ENCODE measurements around the gene CLEC16A. TPM values are rescaled to one million over a fixed set of nuclear protein-coding genes. Genes with fewer than 3 reads are reported as not detected.
A peak's percentile ranks its signal among the peaks of the same experiment; 100 is the strongest.

Gene CLEC16A
- total and polyA plus RNA-seq, 9 of the 15 experiments (the other 6 are each of a cell fraction or from before 2014, with no cell fraction given) = 1.00 to 22.3 (median 10.0) TPM

DNA sequence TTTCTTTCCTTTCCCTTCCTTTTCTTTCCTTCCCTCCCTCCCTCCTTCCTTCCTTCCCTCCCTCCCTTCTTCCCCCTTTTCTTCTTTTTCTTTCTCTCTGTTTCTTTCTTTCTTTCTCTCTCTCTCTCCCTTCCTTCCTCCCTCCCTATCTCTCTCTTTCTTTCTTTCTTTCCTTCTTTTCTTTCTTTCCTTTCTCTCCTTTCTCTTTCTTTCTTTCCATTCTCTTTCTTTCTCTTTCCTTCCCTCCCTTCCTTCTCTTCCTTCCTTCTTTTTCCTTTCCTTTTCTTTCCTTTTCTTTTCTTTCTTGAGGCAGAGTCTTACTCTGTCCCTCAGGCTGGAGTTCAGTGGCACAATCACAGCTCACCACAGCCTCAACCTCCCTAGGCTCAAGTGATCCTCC, 33.1 kb upstream of the CLEC16A start:
- no peak for DNase-seq (ENCODE audit: extremely low read depth in 1 of 4, low spot score in 3 of 4)
- Histone ChIP-seq H3K4me3 (no peak overlapping the region), H3K4me1 (replicated peaks in 1 of 2; ENCODE audit: control insufficient read depth in 2 of 2, insufficient read depth in 2 of 2, low read length in 2 of 2) (peaks cover 0 to 17% of the 10 kb centered on the region in 2 experiments; a peak in 2 of 5 replicates), H3K27ac (ENCODE audit: extremely low read depth, low read depth, low read length) (no peak overlapping the region), H3K36me3 (ENCODE audit: control insufficient read depth, insufficient read depth, low read length) (no peaks in the 10 kb centered on the region), H3K79me2 (ENCODE audit: control insufficient read depth, insufficient read depth, low read length) (no peaks in the 10 kb centered on the region), H3K9me3 (replicated peaks; ENCODE audit: control insufficient read depth, insufficient read depth, low read depth, low read length) (no peaks in the 10 kb centered on the region), H3K27me3 (ENCODE audit: control insufficient read depth in 2 of 2, insufficient read depth in 2 of 2, low read length in 2 of 2) (peaks cover 42 to 70% of the 10 kb centered on the region in 2 experiments), H3K9me1 (ENCODE audit: control insufficient read depth, insufficient read depth, low read length) (no peaks in the 10 kb centered on the region), H4K20me1 (replicated peaks; ENCODE audit: control insufficient read depth, insufficient read depth, low read length) (no peaks in the 10 kb centered on the region), H2AFZ (ENCODE audit: low read depth, low read length) (no peak overlapping the region), H3K4me2 (ENCODE audit: insufficient read depth, low read length) (no peak overlapping the region), H3K9ac (ENCODE audit: insufficient read depth in 1 of 2, low read depth in 2 of 2, low read length in 2 of 2) (no peak overlapping the region)
- TF ChIP-seq, protein P1, sequence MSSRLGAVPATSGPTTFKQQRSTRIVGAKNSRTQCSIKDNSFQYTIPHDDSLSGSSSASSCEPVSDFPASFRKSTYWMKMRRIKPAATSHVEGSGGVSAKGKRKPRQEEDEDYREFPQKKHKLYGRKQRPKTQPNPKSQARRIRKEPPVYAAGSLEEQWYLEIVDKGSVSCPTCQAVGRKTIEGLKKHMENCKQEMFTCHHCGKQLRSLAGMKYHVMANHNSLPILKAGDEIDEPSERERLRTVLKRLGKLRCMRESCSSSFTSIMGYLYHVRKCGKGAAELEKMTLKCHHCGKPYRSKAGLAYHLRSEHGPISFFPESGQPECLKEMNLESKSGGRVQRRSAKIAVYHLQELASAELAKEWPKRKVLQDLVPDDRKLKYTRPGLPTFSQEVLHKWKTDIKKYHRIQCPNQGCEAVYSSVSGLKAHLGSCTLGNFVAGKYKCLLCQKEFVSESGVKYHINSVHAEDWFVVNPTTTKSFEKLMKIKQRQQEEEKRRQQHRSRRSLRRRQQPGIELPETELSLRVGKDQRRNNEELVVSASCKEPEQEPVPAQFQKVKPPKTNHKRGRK (tag; IDR thresholded peaks at IDR 0.05) = peak; percentile 86
- TF ChIP-seq NR2F6 (CRISPR knock-in tag; IDR thresholded peaks at IDR 0.05) = no peak
- in situ Hi-C loops (cut with MboI) (loop anchor here (5.0 to 10.0 kb wide), 3 partner anchors 164 to 384 kb away; no protein-coding TSS in a partner anchor), intact Hi-C loops (cut with micrococcal nuclease) (no loop called here)
- FAIRE-seq = no peak
- ChIA-PET POLR2A (no interaction called here), CTCF (ENCODE audit: low intra/inter-chr PET ratio) (no interaction called here)
- BruUV-seq (replicated peaks) = no TSS peak
- no peak for ATAC-seq

DNA sequence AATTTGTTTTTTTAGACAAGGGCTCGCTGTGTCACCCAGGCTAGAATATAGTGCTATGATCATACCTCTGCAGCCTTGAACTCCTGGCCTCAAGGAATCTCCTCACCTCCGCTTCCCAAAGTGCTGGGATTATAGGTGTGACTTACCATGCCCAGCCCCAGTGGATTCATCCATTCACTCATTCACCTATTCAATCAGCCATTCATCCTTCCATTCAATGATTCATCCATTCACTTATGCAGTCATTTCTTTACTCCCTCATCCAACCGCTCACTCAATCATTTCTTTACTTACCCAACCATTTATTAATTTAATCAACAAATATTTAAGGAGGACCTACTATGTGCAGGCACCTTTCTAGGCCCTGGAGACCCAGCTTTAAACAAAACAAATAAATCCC, 27.8 kb upstream of the CLEC16A start:
- no peaks in the 10 kb centered on the region for H4K20me1 ChIP-seq (replicated peaks; ENCODE audit: control insufficient read depth, insufficient read depth, low read length)
- ChIA-PET POLR2A (interaction anchor here (0.9 to 1.0 kb wide), 2 partner anchors 11 to 390 kb away, joined by 5 read pairs; no protein-coding TSS in a partner anchor), CTCF (ENCODE audit: low intra/inter-chr PET ratio) (interaction anchor here (0.6 kb wide), 1 partner anchor 180 kb away, joined by 3 read pairs; no protein-coding TSS in a partner anchor)
- H3K9ac ChIP-seq (ENCODE audit: insufficient read depth in 1 of 2, low read depth in 2 of 2, low read length in 2 of 2) = no peak overlapping the region
- in situ Hi-C loops (cut with MboI) = loop anchor here (10.0 kb wide), 1 partner anchor 242 kb away; no protein-coding TSS in a partner anchor
- H3K4me2 ChIP-seq (ENCODE audit: insufficient read depth, low read length) = no peak overlapping the region
- H3K27ac ChIP-seq (ENCODE audit: extremely low read depth, low read depth, low read length) = no peak overlapping the region
- no peaks in the 10 kb centered on the region for H3K9me3 ChIP-seq (replicated peaks; ENCODE audit: control insufficient read depth, insufficient read depth, low read depth, low read length)
- FAIRE-seq (no peak), DNase-seq (ENCODE audit: extremely low read depth in 1 of 4, low spot score in 3 of 4) (no peak), ATAC-seq (no peak)
- H3K36me3 ChIP-seq (ENCODE audit: control insufficient read depth, insufficient read depth, low read length) = no peaks in the 10 kb centered on the region
- H3K27me3 ChIP-seq (ENCODE audit: control insufficient read depth in 2 of 2, insufficient read depth in 2 of 2, low read length in 2 of 2) = peaks cover 10 to 28% of the 10 kb centered on the region in 2 experiments; a peak in 4 of 5 replicates
- H3K79me2 ChIP-seq (ENCODE audit: control insufficient read depth, insufficient read depth, low read length) = no peaks in the 10 kb centered on the region
- no peak overlapping the region for H2AFZ ChIP-seq (ENCODE audit: low read depth, low read length)
- peaks cover 3 to 4% of the 10 kb centered on the region in 2 experiments; a peak in 2 of 5 replicates for H3K4me1 ChIP-seq (replicated peaks in 1 of 2; ENCODE audit: control insufficient read depth in 2 of 2, insufficient read depth in 2 of 2, low read length in 2 of 2)
- no peak for TF ChIP-seq GTF2E2 (tag; IDR thresholded peaks at IDR 0.05)
- TF ChIP-seq NR0B1 (IDR thresholded peaks at IDR 0.05; ENCODE audit: partially characterized antibody) = no peak
- no peak for TF ChIP-seq ZFX (CRISPR knock-in tag; IDR thresholded peaks at IDR 0.05)
- no peak for TF ChIP-seq ELF2 (CRISPR knock-in tag; IDR thresholded peaks at IDR 0.05)
- no peak for TF ChIP-seq NFE2L1 (tag; IDR thresholded peaks at IDR 0.05; ENCODE audit: borderline replicate concordance, low read depth)
- peak; percentile 29; the same call in 1 of the 2 replicates for TF ChIP-seq ZKSCAN1 (IDR thresholded peaks at IDR 0.05; ENCODE audit: low read depth, low read length)
- WGBS (ENCODE audit: insufficient coverage, low coverage, missing lambda C conversion rate) = 4% methylated on average over 3 of the region's 3 CpGs
- H3K9me1 ChIP-seq (ENCODE audit: control insufficient read depth, insufficient read depth, low read length) = no peaks in the 10 kb centered on the region
- intact Hi-C loops (cut with micrococcal nuclease) = loop anchor here (5.0 kb wide), 1 partner anchor 179 kb away; no protein-coding TSS in a partner anchor
- no TSS peak for BruUV-seq (replicated peaks)
- H3K4me3 ChIP-seq = no peak overlapping the region

Data from K562 (cell line).